Stimulated activated CD8-positive, alpha-beta memory T cell treated with anti-CD3 and anti-CD28 coated beads, Interleukin-7, amount 100 ng/mL, for 48 hours (primary cell): ENCODE measurements around the gene NRG4.
"Not testable (repeated sequence)": the region's sequence is repeated elsewhere in the genome, so short reads cannot be mapped to it uniquely, and the experiment has no call there.

ENCODE experiments used
- DNase-seq, 2 donors: peaks; one replicate each; pipeline ENCODE4 v3.0.0-alpha.2; 2020; ENCODE audit warnings: low read depth in 1 of 2; ENCODE audit errors: extremely low read depth in 1 of 2

The NRG4 gene

GRCh38 chr15:76011627-76012551, at the start of gene NRG4:
Gene NRG4, minus strand, starts transcription at chr15:76012424. Its CDS starts 1,194 bp downstream, at chr15:76011230.
- DNase-seq = no peak

DNA sequence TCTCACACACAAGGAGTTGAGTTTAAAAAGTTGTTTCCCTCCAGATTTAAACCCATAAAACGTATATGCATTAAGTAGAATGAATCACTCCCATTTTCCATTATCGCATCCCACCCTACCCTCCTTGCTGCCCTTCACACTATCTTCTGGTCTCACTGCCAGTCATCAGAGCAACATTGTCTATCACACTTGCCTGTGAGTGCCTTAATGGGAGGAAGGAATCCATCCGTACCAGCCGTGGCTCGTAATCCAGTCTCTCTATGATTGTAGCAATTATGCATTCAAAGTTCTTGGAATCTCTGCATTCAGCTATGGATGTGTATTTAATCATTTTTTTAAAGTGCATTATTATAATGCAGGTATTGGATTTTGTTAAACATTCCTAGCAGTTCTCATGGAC, 49.5 kb upstream of the NRG4 start:
- DNase-seq = no peak

DNA sequence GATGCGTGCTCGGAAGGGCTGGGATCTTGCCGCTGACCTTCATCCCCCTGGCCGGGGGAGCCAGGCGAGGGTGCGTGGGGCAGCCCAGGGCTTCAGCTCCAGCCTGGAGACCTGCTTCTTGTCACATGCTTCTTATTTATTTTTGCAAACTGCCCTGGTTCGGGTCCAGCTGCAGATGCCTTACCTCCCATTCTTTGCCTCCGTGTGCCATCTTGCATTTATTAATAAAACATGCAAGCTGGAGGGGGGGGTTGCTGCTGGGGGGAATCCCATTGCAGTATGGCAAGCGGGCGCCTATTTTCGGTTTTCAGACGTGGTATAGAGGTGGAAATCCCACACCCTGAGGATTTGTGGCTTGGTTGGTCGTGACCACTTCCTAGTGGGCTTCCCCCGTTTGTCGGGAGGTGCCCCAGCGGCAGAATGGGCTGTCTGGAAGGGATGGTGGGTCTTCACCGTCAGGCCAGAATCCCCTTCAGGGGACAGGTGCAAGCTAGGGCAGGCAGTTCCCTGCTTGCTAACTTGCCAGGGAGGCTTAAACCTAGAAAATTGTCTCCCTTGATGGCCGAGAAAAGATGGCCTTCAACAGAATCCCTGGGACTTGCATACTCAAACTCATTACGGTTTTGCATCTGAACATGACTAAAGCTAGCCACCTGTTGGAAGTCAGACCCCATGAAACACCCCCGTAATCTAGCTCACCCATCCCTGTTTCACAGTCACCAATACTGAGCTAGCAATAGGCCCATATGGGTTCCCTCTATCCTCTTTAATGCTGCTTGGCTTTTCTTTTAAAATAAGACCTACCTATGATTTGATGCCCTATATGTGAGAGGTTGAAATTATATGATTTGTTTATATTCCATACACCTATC, 48.1 kb upstream of the NRG4 start:
- peak; percentile 23 to 29 for DNase-seq

- no peak for DNase-seq
Observed at GRCh38 chr15:76059320-76060117, 47.3 kb upstream of the NRG4 start, which contains the start of gene TMEM266. Gene TMEM266, plus strand, starts transcription at chr15:76059985. Its CDS starts 74,279 bp downstream, at chr15:76134264.

GRCh38 chr15:76058714-76059319, 46.6 kb upstream of the NRG4 start:
- peak in 1 of 2 donors; percentile 22 for DNase-seq

DNA sequence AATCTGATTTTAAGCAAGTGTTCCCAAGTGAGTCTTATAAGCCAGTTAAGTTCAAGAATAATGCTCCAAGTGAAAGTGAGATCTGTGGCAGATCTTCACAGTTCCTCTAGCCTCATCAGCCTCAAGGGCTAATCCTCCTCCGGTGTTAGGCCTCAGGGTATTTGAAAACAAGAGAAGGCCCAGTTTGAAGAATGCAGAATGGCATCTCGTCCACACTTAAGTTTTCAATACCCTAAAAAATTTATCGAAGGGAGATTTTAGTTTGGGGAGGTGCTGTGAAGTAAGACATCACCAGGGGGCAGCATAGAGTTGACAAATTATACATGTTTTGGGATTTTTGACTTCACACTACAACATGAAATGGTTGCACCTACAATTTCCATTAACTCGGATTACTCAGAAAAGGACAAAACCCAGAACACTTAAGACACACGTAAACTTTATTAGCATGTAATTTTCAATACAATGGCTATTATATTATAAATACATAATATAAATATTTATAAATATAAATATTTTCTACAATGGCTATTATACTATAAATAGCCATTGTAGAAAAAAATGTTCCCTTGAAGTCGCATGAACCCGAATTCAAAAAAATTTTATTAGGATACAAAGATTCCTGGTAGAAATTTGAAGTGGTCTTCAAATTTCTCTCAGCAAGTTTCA, 45.2 kb upstream of the NRG4 start:
- peak in 1 of 2 donors; percentile 14 for DNase-seq

- DNase-seq = no peak
Observed at GRCh38 chr15:76056931-76057330, 44.7 kb upstream of the NRG4 start.

DNA sequence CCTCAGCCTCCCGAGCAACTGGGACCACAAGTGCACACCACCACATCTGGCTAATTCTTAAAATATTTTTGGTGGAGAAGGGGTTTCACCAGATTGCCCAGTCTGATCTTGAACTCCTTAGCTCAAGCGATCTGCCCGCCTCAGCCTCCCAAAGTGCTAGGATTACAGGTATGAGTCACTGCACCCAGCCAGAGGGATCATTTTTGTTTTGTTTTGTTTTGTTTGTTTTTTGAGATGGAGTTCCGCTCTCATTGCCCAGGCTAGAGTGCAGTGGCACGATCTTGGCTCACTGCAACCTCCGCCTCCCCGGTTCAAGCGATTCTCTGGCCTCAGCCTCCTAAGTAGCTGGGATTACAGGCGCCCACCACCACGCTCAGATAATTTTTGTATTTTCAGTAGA, 42.0 kb upstream of the NRG4 start:
- DNase-seq = not testable (repeated sequence)

DNA sequence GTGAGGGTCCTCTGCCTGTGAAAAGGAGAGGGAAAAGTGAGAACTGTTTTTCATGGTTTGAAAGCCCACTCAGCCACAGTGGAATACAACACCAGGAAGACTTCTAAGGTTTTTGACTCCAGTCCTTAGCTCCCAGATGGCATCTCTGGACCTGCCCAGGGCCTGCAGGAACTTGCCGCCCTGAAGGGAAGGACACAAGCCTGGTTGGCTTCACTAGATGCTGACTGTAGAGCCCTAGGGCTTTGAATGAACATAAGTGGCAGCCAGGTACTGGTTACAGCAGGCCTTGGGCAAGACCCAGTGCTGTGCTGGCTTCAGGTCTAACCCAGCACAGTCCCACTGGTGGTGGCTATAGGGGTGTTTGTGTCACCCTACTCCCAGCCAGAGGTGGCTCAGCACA, 26.3 kb upstream of the NRG4 start:
- no peak for DNase-seq

GRCh38 chr15:76035593-76035992, 23.4 kb upstream of the NRG4 start:
- no peak for DNase-seq

DNA sequence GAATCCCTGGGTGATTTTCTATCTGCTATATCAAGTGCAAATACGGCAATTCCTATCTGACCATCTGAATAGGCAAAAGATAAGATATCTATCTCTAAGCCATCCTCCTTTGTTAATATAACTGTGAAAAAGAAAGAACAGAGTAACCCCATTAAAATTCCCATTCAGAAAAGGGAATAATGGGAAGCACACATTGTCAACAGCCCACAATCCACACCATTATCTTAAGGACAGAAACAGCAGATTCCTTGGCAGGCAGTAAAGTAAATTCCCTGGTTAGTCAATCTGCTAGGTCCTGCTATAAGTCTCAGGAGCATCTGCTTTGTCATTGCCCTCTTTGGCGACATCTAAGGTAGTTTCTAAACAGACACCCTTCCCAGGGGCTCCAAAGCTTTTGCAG, 21.9 kb upstream of the NRG4 start:
- DNase-seq = no peak

DNA sequence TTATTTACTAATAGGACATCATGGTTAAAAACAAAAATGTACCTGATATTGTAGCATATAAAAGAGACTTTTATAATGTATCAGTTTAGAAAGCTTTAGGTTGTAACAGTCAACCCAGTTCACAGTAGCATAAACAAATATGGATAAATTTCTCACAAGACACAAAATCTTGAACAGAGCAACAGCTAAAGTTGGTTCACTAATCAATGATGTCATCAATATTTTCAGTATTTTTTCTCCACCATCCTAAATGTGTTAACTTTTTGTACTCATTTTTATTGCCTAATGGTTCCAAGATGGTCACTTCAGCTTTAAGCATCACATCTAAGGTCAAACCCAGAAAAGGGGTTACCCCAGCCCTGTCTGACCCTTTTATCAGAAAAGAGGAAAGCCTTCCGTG, 21.2 kb upstream of the NRG4 start:
- no peak for DNase-seq

GRCh38 chr15:76032046-76032445, 19.8 kb upstream of the NRG4 start:
- DNase-seq = no peak

DNA sequence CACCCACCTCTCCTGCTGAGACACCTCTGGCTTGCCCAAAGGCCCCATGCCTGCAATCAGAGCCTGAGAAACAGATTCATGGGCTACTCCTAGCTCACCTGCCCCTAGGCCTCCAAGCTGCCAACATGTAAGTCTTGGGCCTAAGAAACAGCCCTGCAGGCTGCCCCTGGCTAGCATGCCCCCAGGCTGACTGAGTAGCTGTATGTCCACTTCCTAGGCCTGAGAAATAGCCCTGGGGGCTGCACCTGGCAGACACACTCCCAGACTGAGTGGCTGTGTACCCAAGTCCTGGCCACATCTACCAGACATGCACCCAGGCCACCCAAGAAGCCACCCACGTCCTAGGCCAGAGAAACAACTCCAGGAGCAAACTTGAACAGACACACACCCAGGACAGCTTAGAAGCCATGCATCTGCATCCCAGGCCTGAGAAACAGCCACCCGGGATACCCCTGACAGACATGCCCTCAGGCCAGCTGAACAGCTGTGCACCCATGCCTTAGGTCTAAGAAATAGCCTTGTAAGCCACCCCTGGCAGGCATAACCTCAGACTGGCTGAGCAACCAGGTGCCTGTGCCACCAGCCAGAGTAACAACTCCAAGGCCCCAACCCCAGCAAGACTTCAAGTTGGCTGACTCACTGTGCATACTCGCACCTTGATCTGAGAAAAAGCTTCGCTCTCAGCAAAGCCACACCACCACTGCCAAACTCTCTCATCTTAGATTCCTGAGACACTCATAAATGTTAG, 12.0 kb upstream of the NRG4 start:
- DNase-seq = no peak

DNA sequence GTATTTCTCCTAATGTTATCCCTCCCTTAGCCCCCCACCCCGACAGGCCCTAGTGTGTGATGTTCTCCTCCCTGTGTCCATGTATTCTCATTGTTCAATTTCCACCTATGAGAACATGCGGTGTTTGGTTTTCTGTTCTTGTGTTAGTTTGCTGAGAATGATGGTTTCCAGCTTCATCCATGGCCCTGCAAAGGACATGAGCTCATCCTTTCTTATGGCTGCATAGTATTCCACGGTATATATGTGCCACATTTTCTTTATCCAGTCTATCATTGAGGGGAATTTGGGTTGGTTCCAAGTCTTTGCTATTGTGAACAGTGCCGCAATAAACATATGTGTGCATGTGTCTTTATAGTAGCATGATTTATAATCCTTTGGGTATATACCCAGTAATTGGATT, 1.2 kb upstream of the NRG4 start:
- DNase-seq = not testable (repeated sequence)

DNA sequence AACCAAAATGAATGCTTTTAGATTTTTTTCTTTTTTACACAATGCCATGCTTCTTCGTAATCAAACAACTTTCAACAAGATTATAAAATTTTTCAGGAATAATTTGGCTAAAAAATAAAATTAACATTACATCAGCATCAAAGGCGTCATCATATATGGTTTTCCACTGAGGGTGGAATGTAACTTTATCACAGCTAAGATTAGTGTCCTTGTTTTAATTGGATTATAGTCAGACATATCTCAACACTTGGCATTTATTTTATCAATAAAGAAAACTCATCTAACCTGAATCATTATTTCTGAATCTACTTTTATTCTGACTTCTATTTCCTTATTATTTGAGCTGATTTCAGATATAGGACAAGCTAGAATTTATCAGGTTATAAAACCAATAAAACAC, 1.6 kb downstream of the NRG4 start:
- DNase-seq = no peak

DNA sequence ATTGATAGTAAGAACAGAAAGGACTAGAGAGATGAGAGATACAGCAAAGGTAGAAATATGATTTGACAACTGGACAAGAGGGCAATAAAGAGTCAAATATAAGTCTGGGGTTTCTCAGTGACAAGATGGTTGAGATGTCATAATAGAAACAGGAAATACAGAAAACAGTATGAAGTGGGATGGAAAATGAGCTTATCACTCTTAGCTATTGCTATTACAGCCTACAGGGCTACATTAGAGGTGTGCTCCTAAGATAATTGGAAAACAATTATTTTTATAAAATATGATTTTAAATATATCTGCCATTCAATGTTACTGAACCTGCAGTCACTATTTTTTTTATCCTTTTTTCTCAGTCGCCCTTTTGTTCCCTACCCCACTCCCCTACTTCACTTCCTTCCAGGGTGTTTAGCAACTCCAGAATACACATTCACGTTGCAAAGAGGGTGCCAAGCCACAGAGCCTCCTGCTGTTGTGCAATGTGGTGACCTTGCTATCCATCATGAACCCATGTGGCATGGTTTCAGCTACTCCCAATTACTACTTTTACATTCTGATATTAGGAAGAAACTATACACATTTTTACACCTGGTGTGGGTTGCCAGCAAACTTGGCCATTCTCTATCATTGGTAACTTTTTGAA, 6.0 kb downstream of the NRG4 start:
- no peak for DNase-seq

- DNase-seq = no peak
Observed at GRCh38 chr15:76003364-76003763, 8.9 kb downstream of the NRG4 start.

DNA sequence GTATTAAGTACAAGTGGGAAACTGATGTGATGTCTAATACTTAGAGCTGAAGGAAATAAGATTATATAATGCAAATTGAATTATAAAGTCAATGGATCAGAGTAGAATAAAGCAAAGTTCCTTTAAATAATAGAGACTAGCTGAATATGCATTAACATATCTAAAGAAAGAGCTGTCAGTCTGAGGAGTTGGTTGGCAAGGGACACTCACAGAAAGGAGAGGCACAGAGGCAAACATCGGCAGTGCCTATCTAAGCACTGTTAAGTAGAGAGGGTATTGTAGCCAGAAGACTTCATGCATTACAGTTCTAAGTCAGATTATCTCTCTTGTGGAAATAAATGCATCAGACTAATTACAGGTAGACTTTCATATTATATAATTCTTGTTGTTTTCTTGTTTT, 16.6 kb downstream of the NRG4 start:
- DNase-seq = no peak
